ENCODE measurements around the gene SAMD4A.

DNA sequence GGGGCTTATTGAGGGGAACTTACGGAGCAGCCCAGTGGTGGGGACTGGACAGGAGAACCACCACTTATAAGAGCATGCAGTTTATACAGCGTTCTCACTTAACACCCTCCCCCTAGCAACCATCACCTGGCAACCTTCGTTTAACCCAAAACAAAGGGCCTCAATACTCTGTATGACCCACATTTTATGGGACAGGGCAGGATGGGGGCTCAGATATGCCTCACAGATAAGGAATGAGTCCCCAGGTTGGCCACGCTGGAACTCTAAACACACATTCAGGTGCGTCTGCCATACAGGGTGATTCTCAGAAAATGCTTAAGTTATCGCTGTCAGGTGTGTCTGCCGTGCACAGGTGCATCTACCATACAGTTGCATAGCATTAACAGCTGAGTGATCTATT is 236.5 kb downstream of the SAMD4A start:
- TF ChIP-seq POLR2AphosphoS5 (IDR thresholded peaks at IDR 0.05) = no peak
- TF ChIP-seq, protein P1, sequence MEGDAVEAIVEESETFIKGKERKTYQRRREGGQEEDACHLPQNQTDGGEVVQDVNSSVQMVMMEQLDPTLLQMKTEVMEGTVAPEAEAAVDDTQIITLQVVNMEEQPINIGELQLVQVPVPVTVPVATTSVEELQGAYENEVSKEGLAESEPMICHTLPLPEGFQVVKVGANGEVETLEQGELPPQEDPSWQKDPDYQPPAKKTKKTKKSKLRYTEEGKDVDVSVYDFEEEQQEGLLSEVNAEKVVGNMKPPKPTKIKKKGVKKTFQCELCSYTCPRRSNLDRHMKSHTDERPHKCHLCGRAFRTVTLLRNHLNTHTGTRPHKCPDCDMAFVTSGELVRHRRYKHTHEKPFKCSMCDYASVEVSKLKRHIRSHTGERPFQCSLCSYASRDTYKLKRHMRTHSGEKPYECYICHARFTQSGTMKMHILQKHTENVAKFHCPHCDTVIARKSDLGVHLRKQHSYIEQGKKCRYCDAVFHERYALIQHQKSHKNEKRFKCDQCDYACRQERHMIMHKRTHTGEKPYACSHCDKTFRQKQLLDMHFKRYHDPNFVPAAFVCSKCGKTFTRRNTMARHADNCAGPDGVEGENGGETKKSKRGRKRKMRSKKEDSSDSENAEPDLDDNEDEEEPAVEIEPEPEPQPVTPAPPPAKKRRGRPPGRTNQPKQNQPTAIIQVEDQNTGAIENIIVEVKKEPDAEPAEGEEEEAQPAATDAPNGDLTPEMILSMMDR (IDR thresholded peaks at IDR 0.05) = no peak
